ACC112 (cell line): ENCODE measurements around the gene HPSE2.
"Not testable (repeated sequence)": the region's sequence is repeated elsewhere in the genome, so short reads cannot be mapped to it uniquely, and the experiment has no call there.

Source experiments
- H2AFZ ChIP-seq: fragments of 200-600 bp; sonication (generic); one replicate; pipeline ENCODE4 v1.6.0; 2017; ENCODE audit warnings: antibody characterized with exemption, low read length; ENCODE audit not compliant: unreplicated experiment
- H3K27ac ChIP-seq: fragments of 200-600 bp; sonication (generic); 2 replicates; pipeline ENCODE4 v1.5.1; 2014; ENCODE audit warnings: low read depth, mild to moderate bottlenecking, antibody characterized with exemption, low read length, moderate library complexity
- H3K27me3 ChIP-seq: fragments of 200-600 bp; sonication (generic); 2 replicates; pipeline ENCODE4 v1.6.1; 2014; ENCODE audit warnings: mild to moderate bottlenecking, antibody characterized with exemption, low read length, moderate library complexity, mixed read lengths; ENCODE audit not compliant: insufficient read depth
- H3K36me3 ChIP-seq: fragments of 200-600 bp; sonication (generic); 2 replicates; pipeline ENCODE4 v1.6.1; 2016; ENCODE audit warnings: mild to moderate bottlenecking, antibody characterized with exemption, low read length, moderate library complexity, mixed read lengths; ENCODE audit not compliant: insufficient read depth
- H3K4me1 ChIP-seq: fragments of 200-600 bp; sonication (generic); one replicate; pipeline ENCODE4 v1.6.1; 2016; ENCODE audit warnings: low read length, mixed read lengths; ENCODE audit not compliant: insufficient read depth, unreplicated experiment, control insufficient read depth
- H3K4me3 ChIP-seq: fragments of 200-600 bp; sonication (generic); 2 replicates; pipeline ENCODE4 v1.5.1; 2014; ENCODE audit warnings: mild to moderate bottlenecking, low read depth, low read length
- H3K79me2 ChIP-seq: fragments of 200-600 bp; sonication (generic); one replicate; pipeline ENCODE4 v1.6.0; 2016; ENCODE audit warnings: low read length; ENCODE audit not compliant: control insufficient read depth, unreplicated experiment, insufficient read depth

Gene HPSE2

GRCh38 chr10:99161165-99161564 lies 74.5 kb downstream of the HPSE2 start:
- Histone ChIP-seq H3K27ac (no peak overlapping the region), H3K4me3 (no peak overlapping the region), H3K36me3 (no peaks in the 10 kb centered on the region), H3K79me2 (no peaks in the 10 kb centered on the region), H3K4me1 (no peaks in the 10 kb centered on the region), H3K27me3 (no peaks in the 10 kb centered on the region), H2AFZ (no peak overlapping the region)

- no peaks in the 10 kb centered on the region for H3K79me2 ChIP-seq
- no peak overlapping the region for H3K27ac ChIP-seq
- no peak overlapping the region for H2AFZ ChIP-seq
- H3K27me3 ChIP-seq, result no peaks in the 10 kb centered on the region
- no peaks in the 10 kb centered on the region for H3K36me3 ChIP-seq
- H3K4me3 ChIP-seq, result no peak overlapping the region
- H3K4me1 ChIP-seq, result no peaks in the 10 kb centered on the region
Measured at GRCh38 chr10:99143651-99144050, 92.0 kb downstream of the HPSE2 start.

GRCh38 chr10:99143011-99143410 lies 92.6 kb downstream of the HPSE2 start:
- Histone ChIP-seq H3K4me1 (no peaks in the 10 kb centered on the region), H3K4me3 (no peak overlapping the region), H3K36me3 (no peaks in the 10 kb centered on the region), H3K79me2 (no peaks in the 10 kb centered on the region), H3K27me3 (no peaks in the 10 kb centered on the region), H3K27ac (no peak overlapping the region), H2AFZ (no peak overlapping the region)

- not testable (repeated sequence) for H3K27ac ChIP-seq, H3K4me3 ChIP-seq, H3K27me3 ChIP-seq, H3K4me1 ChIP-seq, H3K36me3 ChIP-seq, H3K79me2 ChIP-seq, H2AFZ ChIP-seq
Measured at GRCh38 chr10:99132897-99133296, 102.8 kb downstream of the HPSE2 start.

- no peaks in the 10 kb centered on the region for H3K27me3 ChIP-seq
- H3K36me3 ChIP-seq, result no peaks in the 10 kb centered on the region
- H2AFZ ChIP-seq, result no peak overlapping the region
- H3K4me3 ChIP-seq, result no peak overlapping the region
- H3K4me1 ChIP-seq, result no peaks in the 10 kb centered on the region
- no peaks in the 10 kb centered on the region for H3K79me2 ChIP-seq
- H3K27ac ChIP-seq, result no peak overlapping the region
Measured at GRCh38 chr10:99125879-99126278, 109.8 kb downstream of the HPSE2 start.

- no peak overlapping the region for H3K4me3 ChIP-seq
- H3K36me3 ChIP-seq, result no peaks in the 10 kb centered on the region
- H3K79me2 ChIP-seq, result no peaks in the 10 kb centered on the region
- H3K4me1 ChIP-seq, result no peaks in the 10 kb centered on the region
- no peaks in the 10 kb centered on the region for H3K27me3 ChIP-seq
- H2AFZ ChIP-seq, result no peak overlapping the region
- no peak overlapping the region for H3K27ac ChIP-seq
Measured at GRCh38 chr10:99124376-99124775, 111.3 kb downstream of the HPSE2 start.

GRCh38 chr10:99123851-99124250 lies 111.8 kb downstream of the HPSE2 start:
- Histone ChIP-seq H3K27ac (no peak overlapping the region), H3K4me3 (no peak overlapping the region), H3K79me2 (no peaks in the 10 kb centered on the region), H3K27me3 (no peaks in the 10 kb centered on the region), H3K36me3 (no peaks in the 10 kb centered on the region), H2AFZ (no peak overlapping the region), H3K4me1 (no peaks in the 10 kb centered on the region)

- H3K27ac ChIP-seq, result no peak overlapping the region
- no peaks in the 10 kb centered on the region for H3K27me3 ChIP-seq
Measured at GRCh38 chr10:99123336-99123735, 112.3 kb downstream of the HPSE2 start.

GRCh38 chr10:99119258-99119748 lies 116.3 kb downstream of the HPSE2 start:
- H3K36me3 ChIP-seq, result no peaks in the 10 kb centered on the region
- H3K27me3 ChIP-seq, result no peaks in the 10 kb centered on the region
- H2AFZ ChIP-seq, result no peak overlapping the region
- H3K27ac ChIP-seq, result no peak overlapping the region
- H3K4me1 ChIP-seq, result no peaks in the 10 kb centered on the region
- H3K79me2 ChIP-seq, result no peaks in the 10 kb centered on the region
- no peak overlapping the region for H3K4me3 ChIP-seq

More at GRCh38 chr10:99123336-99123735, 112.3 kb downstream of the HPSE2 start:
- no peaks in the 10 kb centered on the region for H3K4me1 ChIP-seq
- no peaks in the 10 kb centered on the region for H3K36me3 ChIP-seq
- no peak overlapping the region for H2AFZ ChIP-seq
- H3K79me2 ChIP-seq, result no peaks in the 10 kb centered on the region
- no peak overlapping the region for H3K4me3 ChIP-seq

GRCh38 chr10:99115703-99116102 lies 119.9 kb downstream of the HPSE2 start:
- Histone ChIP-seq H3K4me3 (no peak overlapping the region), H2AFZ (no peak overlapping the region), H3K79me2 (no peaks in the 10 kb centered on the region), H3K4me1 (no peaks in the 10 kb centered on the region), H3K27ac (no peak overlapping the region), H3K27me3 (no peaks in the 10 kb centered on the region), H3K36me3 (no peaks in the 10 kb centered on the region)

- Histone ChIP-seq H3K27me3 (no peaks in the 10 kb centered on the region), H2AFZ (no peak overlapping the region), H3K4me1 (no peaks in the 10 kb centered on the region), H3K4me3 (no peak overlapping the region), H3K27ac (no peak overlapping the region), H3K36me3 (no peaks in the 10 kb centered on the region), H3K79me2 (no peaks in the 10 kb centered on the region)
Measured at GRCh38 chr10:99085358-99085757, 150.3 kb downstream of the HPSE2 start.
